Peyer's patch (tissue), 4 donors: ENCODE data around the gene TMEM132D. TPM values are rescaled to one million over a fixed set of nuclear protein-coding genes. Genes with fewer than 3 reads are reported as not detected.

Experiments used
- DNase-seq, 3 donors: peaks; one replicate each; pipeline ENCODE4 v3.0.0-alpha.2; 2017 to 2019
- H3K27ac ChIP-seq, 4 donors: fragments of 200-600 bp; sonication (generic); one replicate each; pipeline ENCODE4 v1.5.1; 2016 to 2019
- H3K27me3 ChIP-seq, 2 donors: fragments of 200-600 bp; sonication (generic); one replicate each; pipeline ENCODE4 v1.5.1; 2019
- H3K36me3 ChIP-seq, 3 donors: fragments of 200-600 bp; sonication (generic); one replicate each; pipeline ENCODE4 v1.5.1; 2016 to 2019
- H3K4me1 ChIP-seq, 4 donors: fragments of 200-600 bp; sonication (generic); one replicate each; pipeline ENCODE4 v1.5.1; 2016 to 2019
- H3K4me3 ChIP-seq, 4 donors: fragments of 200-600 bp; sonication (generic); 1 replicate in 3 of 4; 2 replicates in 1 of 4; pipeline ENCODE4 v1.5.1; 2016 to 2019; ENCODE audit warnings: mild to moderate bottlenecking in 1 of 4
- H3K9me3 ChIP-seq, 4 donors: fragments of 200-600 bp; sonication (generic); one replicate each; pipeline ENCODE4 v1.5.1; 2016 to 2019; ENCODE audit warnings: mild to moderate bottlenecking in 1 of 4
- CTCF ChIP-seq, 6 experiments: fragments of 450-650 bp in 4 of 6; fragments of 200-600 bp in 2 of 6; sonication (generic) in 1 of 6; IDR thresholded peaks; one replicate each; pipeline ENCODE4 v1.5.1; 2017 to 2019; ENCODE audit warnings: antibody characterized with exemption in 6 of 6, mild to moderate bottlenecking in 3 of 6, moderate library complexity in 1 of 6
- POLR2A ChIP-seq, 2 donors: fragments of 450-650 bp; IDR thresholded peaks; one replicate each; pipeline ENCODE4 v1.5.1; 2017; ENCODE audit warnings: antibody characterized with exemption in 2 of 2, mild to moderate bottlenecking in 2 of 2, moderate library complexity in 2 of 2
- total RNA-seq, 4 donors: library from RNA; depleted of rRNA; stranded (reverse); fragments of >200 nt; gene quantifications; one replicate each; pipeline ENCODE4 v1.1.0, GENCODE V29; 2016

TMEM132D gene
- total RNA-seq, 4 donors from 2014 or later = 0.27 to 1.7 (median 0.41) TPM

GRCh38 chr12:129527506-129527905, 376.3 kb downstream of the TMEM132D start:
- Histone ChIP-seq H3K27me3 (no peaks in the 10 kb centered on the region), H3K4me3 (no peak overlapping the region), H3K36me3 (no peaks in the 10 kb centered on the region), H3K27ac (no peak overlapping the region), H3K4me1 (no peaks in the 10 kb centered on the region), H3K9me3 (no peaks in the 10 kb centered on the region)
- TF ChIP-seq POLR2A (IDR thresholded peaks at IDR 0.05) (no peak), CTCF (IDR thresholded peaks at IDR 0.05) (no peak)
- DNase-seq = no peak

DNA sequence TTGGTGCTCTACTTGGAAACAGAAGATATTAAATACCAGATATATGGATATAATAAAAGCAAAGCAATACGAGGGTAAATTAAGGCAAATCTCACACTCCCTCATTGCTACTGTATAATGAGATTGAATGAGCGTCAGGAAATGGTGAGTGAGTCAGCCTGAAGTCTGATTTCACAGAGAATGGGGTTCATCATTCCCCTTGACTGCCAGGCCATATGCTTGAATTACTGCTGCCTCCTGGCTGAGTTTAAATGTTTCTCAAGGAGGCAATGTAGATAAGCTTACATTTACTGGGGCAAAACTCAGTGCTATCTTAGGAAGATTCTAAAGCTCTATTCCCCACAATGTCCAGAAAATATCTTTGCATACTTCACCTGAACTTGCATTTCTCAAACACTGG, 380.2 kb downstream of the TMEM132D start:
- Histone ChIP-seq H3K4me3 (no peak overlapping the region), H3K36me3 (no peaks in the 10 kb centered on the region), H3K27me3 (no peaks in the 10 kb centered on the region), H3K9me3 (no peaks in the 10 kb centered on the region), H3K4me1 (no peaks in the 10 kb centered on the region), H3K27ac (no peak overlapping the region)
- TF ChIP-seq CTCF (IDR thresholded peaks at IDR 0.05) (no peak), POLR2A (IDR thresholded peaks at IDR 0.05) (no peak)
- no peak for DNase-seq

- Histone ChIP-seq H3K4me3 (no peak overlapping the region), H3K9me3 (peaks cover 0 to 8% (median 0%) of the 10 kb centered on the region in 4 donors), H3K27me3 (no peaks in the 10 kb centered on the region), H3K27ac (no peak overlapping the region), H3K4me1 (no peaks in the 10 kb centered on the region), H3K36me3 (no peaks in the 10 kb centered on the region)
- no peak for DNase-seq
- TF ChIP-seq CTCF (IDR thresholded peaks at IDR 0.05) = no peak
- no peak for TF ChIP-seq POLR2A (IDR thresholded peaks at IDR 0.05)
These were observed 383.1 kb downstream of the TMEM132D start for GRCh38 chr12:129520739-129521138.

DNA sequence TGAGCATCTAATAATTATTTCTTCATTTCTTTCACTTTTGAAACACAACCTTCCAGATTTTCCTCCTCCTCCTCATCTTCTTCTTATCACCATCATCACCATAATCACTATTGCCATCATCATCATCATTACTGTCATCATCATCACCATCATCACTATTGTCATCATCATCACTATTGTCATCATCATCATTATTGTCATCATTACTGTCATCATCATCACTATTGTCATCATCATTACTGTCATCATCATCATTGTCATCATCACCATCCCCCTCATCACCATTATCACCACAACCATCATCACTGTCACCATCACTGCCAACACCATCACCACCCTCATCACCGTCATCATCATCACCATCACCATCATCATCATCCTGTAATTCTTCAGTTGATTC, 400.0 kb downstream of the TMEM132D start:
- no peak for TF ChIP-seq POLR2A (IDR thresholded peaks at IDR 0.05)
- no peak for TF ChIP-seq CTCF (IDR thresholded peaks at IDR 0.05)
- no peak overlapping the region for H3K4me3 ChIP-seq
- H3K9me3 ChIP-seq = no peaks in the 10 kb centered on the region
- H3K27ac ChIP-seq = no peak overlapping the region
- H3K27me3 ChIP-seq = no peaks in the 10 kb centered on the region
- DNase-seq = no peak
- no peaks in the 10 kb centered on the region for H3K4me1 ChIP-seq
- H3K36me3 ChIP-seq = no peaks in the 10 kb centered on the region

DNA sequence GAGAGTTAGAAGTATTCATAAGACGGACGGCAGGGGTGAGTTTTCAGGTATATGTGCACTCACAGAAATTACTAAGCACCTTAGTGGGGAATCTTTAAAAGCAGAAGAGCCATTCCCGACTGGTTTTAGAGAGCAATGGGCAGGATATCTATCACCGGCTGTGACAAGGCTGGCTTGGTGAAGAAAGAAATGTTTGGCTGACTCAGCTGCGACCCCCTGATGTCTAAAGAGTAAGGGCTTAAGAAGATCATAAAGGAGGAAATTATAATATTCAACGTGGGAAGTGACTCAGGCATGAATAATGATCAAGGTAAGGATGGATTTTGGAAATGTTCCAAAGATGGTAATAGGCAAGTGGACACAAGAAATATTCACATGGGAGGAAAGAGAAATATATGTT, 407.6 kb downstream of the TMEM132D start:
- no peak overlapping the region for H3K4me3 ChIP-seq
- H3K36me3 ChIP-seq = no peaks in the 10 kb centered on the region
- H3K27ac ChIP-seq = no peak overlapping the region
- H3K27me3 ChIP-seq = no peaks in the 10 kb centered on the region
- DNase-seq = no peak
- TF ChIP-seq POLR2A (IDR thresholded peaks at IDR 0.05) (no peak), CTCF (IDR thresholded peaks at IDR 0.05) (no peak)
- H3K9me3 ChIP-seq = no peaks in the 10 kb centered on the region
- no peaks in the 10 kb centered on the region for H3K4me1 ChIP-seq

GRCh38 chr12:129494766-129495165, 409.1 kb downstream of the TMEM132D start:
- no peaks in the 10 kb centered on the region for H3K4me1 ChIP-seq
- H3K27ac ChIP-seq = no peak overlapping the region
- no peak for TF ChIP-seq CTCF (IDR thresholded peaks at IDR 0.05)
- TF ChIP-seq POLR2A (IDR thresholded peaks at IDR 0.05) = no peak
- no peaks in the 10 kb centered on the region for H3K36me3 ChIP-seq
- no peaks in the 10 kb centered on the region for H3K9me3 ChIP-seq
- H3K27me3 ChIP-seq = no peaks in the 10 kb centered on the region
- no peak for DNase-seq
- no peak overlapping the region for H3K4me3 ChIP-seq
